Epidermal melanocyte (primary cell): ENCODE results near the gene QSOX1.

Source experiments
- DNase-seq: peaks from one replicate; pipeline ENCODE4 v3.0.0; 2011; ENCODE audit warnings: low spot score; ENCODE audit not compliant: insufficient read length

QSOX1 gene

DNA sequence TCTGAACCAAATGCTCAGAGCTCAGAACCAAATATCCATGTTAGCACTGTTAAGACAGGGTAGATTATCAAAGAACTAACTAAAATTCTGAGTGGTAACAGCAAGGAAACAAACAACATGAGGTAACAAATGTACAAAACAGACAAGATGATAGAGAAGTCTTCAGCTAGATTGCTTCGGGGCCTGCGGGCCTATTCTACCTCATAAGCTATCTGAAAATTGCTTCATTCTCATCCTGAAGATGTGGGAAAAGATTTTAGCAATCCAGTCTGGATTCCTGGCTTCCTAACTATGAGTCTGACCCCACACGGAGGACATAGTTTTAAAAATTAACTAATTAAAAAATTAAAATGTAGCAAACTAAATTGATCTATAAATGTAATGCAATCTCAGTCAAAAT is 9.2 kb upstream of the QSOX1 start:
- no peak for DNase-seq

GRCh38 chr1:180150982-180151381 is 3.7 kb upstream of the QSOX1 start:
- no peak for DNase-seq

DNA sequence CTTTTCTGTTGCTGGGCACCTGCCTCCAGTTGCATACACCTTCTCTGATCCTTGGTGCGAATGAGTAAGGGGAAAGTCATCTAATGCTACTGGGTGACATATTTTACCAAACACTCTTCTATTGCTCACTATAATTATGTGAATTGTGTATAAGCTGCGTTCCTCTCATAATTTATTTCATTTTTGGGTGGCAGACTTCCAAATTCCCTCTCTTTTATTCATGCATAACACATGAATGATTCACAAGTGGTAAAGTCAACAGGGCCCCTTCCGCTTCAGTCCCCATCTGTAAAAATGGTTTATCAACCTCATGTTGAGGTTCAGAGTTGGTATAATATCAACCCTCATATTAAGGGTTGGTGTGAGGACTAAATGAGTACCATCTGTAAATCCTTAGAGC is 3.2 kb upstream of the QSOX1 start:
- no peak for DNase-seq

DNA sequence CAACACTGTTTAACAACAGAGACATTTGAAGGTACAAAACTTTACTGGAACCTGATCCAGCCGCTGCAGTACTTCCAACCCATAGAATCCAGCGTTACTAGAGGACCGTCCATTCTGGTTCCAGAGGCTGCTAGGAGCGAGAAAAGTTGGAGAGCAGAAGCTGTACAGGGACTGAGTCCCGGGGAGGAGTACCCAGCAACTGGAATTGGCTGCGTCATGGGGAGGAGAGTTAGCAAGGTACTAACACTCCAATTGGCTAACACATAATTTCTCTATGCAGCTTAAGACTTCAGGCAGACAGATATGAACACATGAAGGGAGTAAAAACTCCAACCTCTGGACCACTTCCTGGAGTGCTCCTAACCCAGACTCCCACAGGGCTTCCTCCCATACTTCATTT is 2.1 kb upstream of the QSOX1 start:
- no peak for DNase-seq

GRCh38 chr1:180153032-180153431 is 1.6 kb upstream of the QSOX1 start:
- no peak for DNase-seq

DNA sequence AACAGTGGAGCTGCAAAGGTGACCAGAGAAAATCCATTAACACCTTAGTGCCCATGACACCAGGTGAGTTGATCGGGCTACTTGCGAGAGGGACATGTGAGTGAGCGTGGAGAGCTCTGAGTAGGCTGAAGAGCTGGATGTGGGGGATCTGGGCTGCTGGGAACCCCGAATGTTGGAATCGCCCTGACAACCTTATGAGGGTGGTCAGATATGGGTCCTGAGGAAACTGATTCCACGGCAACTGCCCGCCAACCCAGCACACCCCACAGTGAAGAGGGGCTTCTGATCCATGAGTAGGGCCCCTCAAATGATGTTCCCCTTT is 705 bp upstream of the QSOX1 start:
- DNase-seq: no peak

DNA sequence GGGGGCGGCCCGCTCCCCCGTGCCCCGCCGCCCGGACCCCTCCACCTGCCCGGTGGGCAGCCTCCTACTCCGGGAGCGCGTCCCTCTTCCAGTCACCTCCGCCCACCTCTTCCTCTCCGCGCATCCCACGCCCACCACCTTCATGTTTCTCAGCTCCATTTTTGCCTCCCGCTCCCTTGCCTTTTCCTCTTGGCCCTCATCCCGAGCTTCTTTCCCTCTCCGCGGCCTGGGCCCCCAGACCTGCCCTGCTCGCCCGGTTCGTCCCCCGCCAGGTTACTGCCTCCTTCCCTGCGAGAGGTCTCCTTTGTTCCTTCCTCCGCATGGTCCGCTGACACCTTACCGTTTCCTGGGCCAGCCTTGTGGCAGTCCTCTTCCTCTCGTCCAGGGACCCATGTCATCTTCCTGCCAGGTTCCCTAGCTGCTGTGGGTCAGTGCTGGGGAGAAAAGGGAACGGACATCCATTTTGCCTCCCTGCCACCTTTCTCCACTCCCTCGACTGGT is 563 bp downstream of the QSOX1 start:
- no peak for DNase-seq

DNA sequence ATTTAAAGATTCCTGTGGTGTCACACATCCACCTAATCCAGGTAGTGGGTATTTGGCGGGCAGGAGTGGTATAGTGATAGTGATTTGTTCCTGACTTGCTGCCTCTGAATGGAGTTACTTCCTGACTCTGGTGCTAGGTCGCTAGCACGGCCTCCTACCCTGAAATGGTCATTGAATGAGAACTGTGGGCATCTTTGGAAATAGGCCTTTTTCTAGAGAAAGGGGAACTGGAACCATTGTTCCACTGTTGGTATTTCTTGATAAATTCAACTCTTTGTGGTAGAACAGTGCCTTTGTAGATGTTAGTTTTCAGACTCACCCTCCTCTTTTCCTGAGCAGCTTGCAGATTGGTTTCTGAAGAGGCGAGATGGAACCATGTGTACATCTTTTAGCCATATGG is 1.5 kb downstream of the QSOX1 start:
- DNase-seq: no peak

DNA sequence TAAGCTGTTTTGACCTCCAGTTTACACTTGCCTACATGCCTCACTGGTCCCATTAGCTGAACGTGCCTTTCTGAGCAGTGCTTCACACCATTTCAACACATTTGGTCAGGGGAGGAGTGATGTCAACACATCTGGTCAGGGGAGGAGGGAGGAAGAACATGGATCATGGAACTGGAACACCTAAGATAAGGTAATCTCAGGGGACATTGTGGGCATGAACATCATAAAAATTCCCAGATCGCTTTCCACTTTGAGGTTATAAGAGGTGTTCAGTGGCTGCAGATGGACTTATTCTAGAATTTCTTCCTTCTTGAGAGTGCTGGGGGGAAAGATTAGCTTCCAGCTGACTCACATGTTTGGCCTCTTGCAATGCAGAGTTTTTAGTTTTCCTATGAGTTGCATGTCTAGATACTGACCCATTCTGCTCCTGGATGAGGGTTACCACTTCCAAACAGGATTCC is 2.0 kb downstream of the QSOX1 start:
- DNase-seq: no peak

GRCh38 chr1:180157108-180157507 is 2.4 kb downstream of the QSOX1 start:
- no peak for DNase-seq

DNA sequence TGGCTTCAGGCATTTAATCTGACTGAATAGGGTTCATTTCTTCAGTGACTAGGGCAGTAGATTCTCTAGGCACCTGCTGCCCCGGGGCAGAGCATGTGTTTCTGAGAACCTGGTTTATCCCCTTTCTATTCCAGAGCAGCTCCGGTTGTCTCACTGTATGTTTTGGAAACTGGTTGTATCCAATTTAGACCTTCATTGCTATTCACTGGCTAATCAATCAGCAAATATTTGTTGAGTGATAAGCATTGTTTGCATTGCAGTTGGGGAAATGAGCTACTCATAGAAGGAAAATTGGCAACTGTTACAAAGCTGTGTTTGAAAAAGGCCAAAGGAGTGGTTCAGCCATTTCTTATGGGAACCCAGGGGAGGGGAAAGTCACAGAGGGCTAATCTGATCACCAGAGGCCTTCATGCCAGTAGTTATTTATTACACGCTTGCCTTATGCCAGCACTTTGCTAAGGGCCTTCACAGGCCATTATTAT is 2.9 kb downstream of the QSOX1 start:
- DNase-seq: no peak

GRCh38 chr1:180158149-180159147 is 3.8 kb downstream of the QSOX1 start:
- no peak for DNase-seq

DNA sequence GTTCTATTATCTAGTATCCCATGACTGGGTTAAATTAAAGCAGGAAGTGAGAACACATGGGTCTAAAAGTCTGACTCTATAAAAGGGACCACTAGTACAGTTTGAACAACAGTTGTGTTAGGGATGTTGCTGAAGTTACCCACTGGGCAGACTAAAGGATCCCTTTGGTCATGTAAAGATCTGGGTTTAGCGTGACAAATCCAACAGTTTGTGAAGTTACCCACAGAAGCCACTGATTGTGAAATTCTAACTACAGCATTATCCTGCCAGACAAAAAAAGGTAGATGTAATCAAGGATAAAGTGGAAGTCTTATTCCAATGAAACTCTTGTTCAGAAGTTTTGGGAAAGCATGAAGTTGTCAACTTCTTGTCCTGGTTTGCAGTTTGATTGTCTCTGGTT is 5.7 kb downstream of the QSOX1 start:
- no peak for DNase-seq

DNA sequence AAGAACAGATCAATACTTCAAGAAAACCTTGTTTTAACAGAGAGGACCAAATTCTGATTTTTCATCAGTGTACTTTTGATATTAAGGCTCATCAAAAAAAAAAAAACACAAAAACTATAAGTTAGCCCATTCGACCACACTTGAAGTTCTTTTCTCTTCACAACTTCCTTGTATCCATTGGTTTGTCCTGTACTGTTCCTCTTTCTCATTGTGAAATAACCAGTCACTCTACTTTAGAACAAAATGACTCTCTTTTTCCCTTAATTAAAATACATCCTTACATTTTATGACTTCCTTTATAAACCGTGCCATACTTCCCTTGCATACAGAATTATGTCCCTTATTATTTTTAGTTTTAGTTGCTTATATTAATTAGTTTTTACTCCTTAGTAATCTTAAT is 8.4 kb downstream of the QSOX1 start:
- DNase-seq: no peak

- no peak for DNase-seq
Measured at GRCh38 chr1:180165096-180165495, 10.4 kb downstream of the QSOX1 start.

- no peak for DNase-seq
Measured at GRCh38 chr1:180165509-180166435, 11.1 kb downstream of the QSOX1 start.

DNA sequence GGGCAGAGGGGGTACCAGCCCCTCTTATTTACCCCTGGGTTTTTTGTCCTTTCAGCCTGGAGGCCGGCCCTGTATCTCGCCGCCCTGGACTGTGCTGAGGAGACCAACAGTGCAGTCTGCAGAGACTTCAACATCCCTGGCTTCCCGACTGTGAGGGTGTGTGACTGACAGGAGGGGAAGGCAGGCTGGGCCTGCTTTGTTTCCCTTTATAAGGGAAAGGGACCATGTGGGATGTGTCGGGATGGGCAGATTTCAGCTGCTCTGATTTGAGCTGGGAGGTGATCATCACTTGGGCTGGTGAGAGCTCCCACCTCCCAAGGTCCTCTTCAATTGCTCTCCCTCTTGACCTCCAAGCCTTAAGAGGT is 11.7 kb downstream of the QSOX1 start:
- DNase-seq: no peak

DNA sequence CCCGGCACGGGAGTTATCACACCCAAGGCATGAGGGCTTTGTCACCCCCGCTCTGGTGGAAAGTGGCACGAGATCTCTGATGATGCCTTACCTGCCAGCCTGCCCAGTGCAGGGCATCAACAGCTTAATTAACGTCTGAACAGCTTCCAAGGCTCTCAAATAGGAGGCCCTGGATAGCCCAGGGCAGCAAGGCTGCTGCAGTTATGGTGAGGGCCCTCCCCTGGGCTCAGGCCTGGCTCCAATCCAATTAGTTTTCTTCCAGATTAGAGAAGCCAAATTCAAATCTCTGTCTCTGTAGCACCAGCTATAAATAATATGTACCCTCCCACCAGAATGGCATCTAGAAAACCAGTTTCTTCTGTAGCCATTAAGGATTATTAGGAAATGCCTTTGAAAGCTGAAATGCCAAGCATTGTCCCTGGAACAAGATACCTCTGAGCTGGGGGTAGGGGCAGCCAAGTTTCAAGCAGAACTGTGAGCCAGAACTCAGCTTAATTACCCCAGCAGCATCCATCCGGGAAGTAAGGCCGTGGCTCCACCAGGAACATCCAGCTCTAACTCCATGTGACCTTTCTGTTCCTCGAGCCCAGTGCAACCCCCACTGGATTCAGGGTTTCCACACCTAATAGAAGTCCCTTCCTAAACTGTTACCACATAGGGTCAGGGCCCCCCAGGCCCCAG is 12.5 kb downstream of the QSOX1 start:
- no peak for DNase-seq

DNA sequence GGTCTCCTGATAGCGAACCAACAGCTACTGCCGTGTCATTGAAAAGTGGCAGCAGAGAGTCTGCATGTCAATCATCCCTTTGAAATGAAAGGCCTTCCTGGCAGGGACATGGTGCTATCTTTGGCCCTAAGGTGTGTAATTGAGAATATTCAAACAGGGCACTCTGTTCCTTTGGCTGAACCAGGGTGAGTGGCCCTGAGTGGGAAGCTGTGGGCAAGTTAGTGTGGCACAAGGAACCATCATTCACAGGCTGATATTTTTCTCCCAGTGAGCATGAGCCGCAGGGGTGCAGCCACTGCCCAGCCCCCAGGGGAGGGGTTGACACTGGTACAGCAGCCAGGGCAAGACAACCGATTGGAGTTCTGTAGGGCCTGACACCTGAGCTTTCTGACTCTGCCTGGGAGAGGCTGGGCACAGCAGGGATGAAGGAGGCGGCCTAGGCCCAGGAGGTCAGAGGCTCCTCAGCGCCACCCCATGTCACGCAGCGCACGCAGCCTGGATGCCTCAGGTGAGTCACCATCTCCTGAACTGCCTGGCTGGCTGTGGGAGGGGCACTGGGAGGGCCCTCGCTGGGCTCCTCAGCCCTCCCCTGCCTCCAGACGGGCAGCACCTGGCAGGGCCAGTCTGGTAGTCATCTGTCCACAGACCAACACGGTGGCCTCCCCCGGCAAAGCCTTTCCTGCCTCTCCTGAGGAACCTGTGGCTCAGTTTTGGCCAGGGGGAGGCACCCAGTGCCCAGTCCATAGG is 13.2 kb downstream of the QSOX1 start:
- no peak for DNase-seq

DNA sequence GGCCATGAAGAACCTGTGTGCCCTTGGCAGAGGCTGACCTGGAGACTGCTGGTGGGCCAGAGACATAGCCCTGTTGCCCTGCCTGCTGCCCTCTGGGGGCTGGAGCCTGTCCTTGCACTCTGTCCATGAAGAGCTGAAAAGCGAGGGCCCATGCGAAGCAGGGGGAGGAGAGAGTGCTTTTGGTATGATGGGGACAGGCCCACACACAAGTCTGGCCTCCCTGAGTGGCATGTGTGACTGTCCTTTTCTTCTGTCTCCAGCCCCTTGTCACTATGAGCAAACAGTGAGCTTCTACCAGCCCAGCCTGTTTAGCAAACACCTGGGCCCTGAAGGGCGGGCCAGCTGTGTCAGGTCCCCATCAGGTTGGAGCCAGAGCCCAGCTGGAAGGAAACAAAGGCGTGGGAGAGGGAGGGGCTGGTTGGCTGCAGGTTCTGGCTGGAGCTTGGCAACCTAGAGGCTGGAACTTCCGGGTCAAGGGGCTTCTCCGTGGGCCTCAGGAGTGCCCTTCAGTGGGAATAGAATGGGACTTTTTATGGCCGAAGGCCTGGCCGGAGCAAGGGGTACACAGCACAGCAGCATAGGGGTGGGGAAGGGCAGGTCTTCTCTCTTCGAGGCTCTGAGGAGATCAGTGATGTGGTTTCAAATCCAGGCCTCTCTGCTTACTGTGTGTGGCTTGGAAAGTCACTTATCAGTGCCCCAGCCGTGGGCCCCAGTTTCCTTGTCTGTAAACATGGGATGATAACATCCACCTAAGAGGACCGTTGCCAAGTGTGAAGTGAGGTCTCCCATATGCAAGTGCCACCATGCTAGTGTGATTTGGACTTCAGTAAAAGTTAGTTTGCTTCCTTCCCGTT is 14.3 kb downstream of the QSOX1 start:
- no peak for DNase-seq
